ENCODE results near the gene SEC63. TPM values are rescaled to one million over a fixed set of nuclear protein-coding genes. Genes with fewer than 3 reads are reported as not detected.

The SEC63 gene
- total RNA-seq, 2 experiments from 2014 or later, result 13.0 to 139 TPM

GRCh38 chr6:107957308-107957908, 600 bp downstream of the SEC63 start:
- ChIA-PET CTCF (ENCODE audit: unreplicated experiment) (interaction anchor here (0.9 to 1.0 kb wide), 2 partner anchors 50 to 90 kb away, joined by 3 to 4 read pairs; no protein-coding TSS in a partner anchor), POLR2A (interaction anchor here (0.6 to 2.7 kb wide), 7 partner anchors 11 to 118 kb away, joined by 3 to 8 read pairs (median 3); no protein-coding TSS in a partner anchor)
- TF ChIP-seq EZH2phosphoT487 (IDR thresholded peaks at IDR 0.05; ENCODE audit: borderline replicate concordance, low read depth, low read length), result no peak
- TF ChIP-seq, protein P1, sequence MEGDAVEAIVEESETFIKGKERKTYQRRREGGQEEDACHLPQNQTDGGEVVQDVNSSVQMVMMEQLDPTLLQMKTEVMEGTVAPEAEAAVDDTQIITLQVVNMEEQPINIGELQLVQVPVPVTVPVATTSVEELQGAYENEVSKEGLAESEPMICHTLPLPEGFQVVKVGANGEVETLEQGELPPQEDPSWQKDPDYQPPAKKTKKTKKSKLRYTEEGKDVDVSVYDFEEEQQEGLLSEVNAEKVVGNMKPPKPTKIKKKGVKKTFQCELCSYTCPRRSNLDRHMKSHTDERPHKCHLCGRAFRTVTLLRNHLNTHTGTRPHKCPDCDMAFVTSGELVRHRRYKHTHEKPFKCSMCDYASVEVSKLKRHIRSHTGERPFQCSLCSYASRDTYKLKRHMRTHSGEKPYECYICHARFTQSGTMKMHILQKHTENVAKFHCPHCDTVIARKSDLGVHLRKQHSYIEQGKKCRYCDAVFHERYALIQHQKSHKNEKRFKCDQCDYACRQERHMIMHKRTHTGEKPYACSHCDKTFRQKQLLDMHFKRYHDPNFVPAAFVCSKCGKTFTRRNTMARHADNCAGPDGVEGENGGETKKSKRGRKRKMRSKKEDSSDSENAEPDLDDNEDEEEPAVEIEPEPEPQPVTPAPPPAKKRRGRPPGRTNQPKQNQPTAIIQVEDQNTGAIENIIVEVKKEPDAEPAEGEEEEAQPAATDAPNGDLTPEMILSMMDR (conservative IDR thresholded peaks at IDR 0.05; ENCODE audit: low read length), result 0 out of 2 replicates have a peak, but pooled peaks have one; percentile 31
- peak overlapping the region; percentile 98 for H3K4me3 ChIP-seq (ENCODE audit: low read depth, low read length, poor library complexity, severe bottlenecking)
- peaks cover 16% of the 10 kb centered on the region for H4K20me1 ChIP-seq (ENCODE audit: insufficient read depth, low read length)
- peak overlapping the region; percentile 95 for H3K4me2 ChIP-seq (ENCODE audit: low read length)
- BruUV-seq (replicated peaks), result no TSS peak
- peaks cover 29% of the 10 kb centered on the region for H3K4me1 ChIP-seq (ENCODE audit: insufficient read depth, low read length, poor library complexity, severe bottlenecking)
- peaks cover 47% of the 10 kb centered on the region for H3K79me2 ChIP-seq (ENCODE audit: insufficient read depth, low read depth, low read length)
- DNase-seq (ENCODE audit: low spot score), result peak; percentile 84
- no peaks in the 10 kb centered on the region for H3K9me2 ChIP-seq (ENCODE audit: insufficient read depth, low read length)
- peak overlapping the region; percentile 83 for H3K27ac ChIP-seq (ENCODE audit: low read depth, low read length, poor library complexity, severe bottlenecking)
- intact Hi-C loops (cut with micrococcal nuclease; ENCODE audit: unreplicated experiment), result loop anchor here (5.0 to 10.0 kb wide), 4 partner anchors 245 to 1135 kb away; partner anchors contain the start of genes BEND3, SESN1 and SNX3
- peaks cover 13% of the 10 kb centered on the region for H3K36me3 ChIP-seq (ENCODE audit: insufficient read depth, low read length)
- H3K9me3 ChIP-seq (ENCODE audit: low read length), result no peaks in the 10 kb centered on the region
- peak overlapping the region; percentile 43; the same call in 1 of the 2 replicates for H2AFZ ChIP-seq (ENCODE audit: low read length)

- peak overlapping the region; percentile 43; the same call in 1 of the 2 replicates for H2AFZ ChIP-seq (ENCODE audit: low read length)
These were observed 1.3 kb downstream of the SEC63 start for GRCh38 chr6:107956586-107957307.

More at GRCh38 chr6:107956586-107957307, 1.3 kb downstream of the SEC63 start:
- H3K4me2 ChIP-seq (ENCODE audit: low read length), result peak overlapping the region; percentile 95
- H3K27ac ChIP-seq (ENCODE audit: low read depth, low read length, poor library complexity, severe bottlenecking), result peak overlapping the region; percentile 83
- ChIA-PET POLR2A (interaction anchor here (0.6 to 2.7 kb wide), 6 partner anchors 10 to 601 kb away, joined by 3 to 8 read pairs (median 4); no protein-coding TSS in a partner anchor), CTCF (ENCODE audit: unreplicated experiment) (interaction anchor here (0.6 to 1.0 kb wide), 2 partner anchors 90 to 467 kb away, joined by 3 read pairs; no protein-coding TSS in a partner anchor)
- peaks cover 16% of the 10 kb centered on the region for H4K20me1 ChIP-seq (ENCODE audit: insufficient read depth, low read length)
- peaks cover 53% of the 10 kb centered on the region for H3K79me2 ChIP-seq (ENCODE audit: insufficient read depth, low read depth, low read length)
- BruUV-seq (replicated peaks), result TSS peak; percentile 63
- intact Hi-C loops (cut with micrococcal nuclease; ENCODE audit: unreplicated experiment), result loop anchor here (5.0 to 10.0 kb wide), 4 partner anchors 244 to 1136 kb away; partner anchors contain the start of genes BEND3, SESN1 and SNX3
- peaks cover 18% of the 10 kb centered on the region for H3K36me3 ChIP-seq (ENCODE audit: insufficient read depth, low read length)
- H3K9me2 ChIP-seq (ENCODE audit: insufficient read depth, low read length), result no peaks in the 10 kb centered on the region
- no peaks in the 10 kb centered on the region for H3K9me3 ChIP-seq (ENCODE audit: low read length)
- TF ChIP-seq, protein P1 (conservative IDR thresholded peaks at IDR 0.05; ENCODE audit: low read length), result no peak
- no peak for TF ChIP-seq EZH2phosphoT487 (IDR thresholded peaks at IDR 0.05; ENCODE audit: borderline replicate concordance, low read depth, low read length)
- H3K4me1 ChIP-seq (ENCODE audit: insufficient read depth, low read length, poor library complexity, severe bottlenecking), result peaks cover 29% of the 10 kb centered on the region
- peak; percentile 44 for DNase-seq (ENCODE audit: low spot score)
- peak overlapping the region; percentile 98 for H3K4me3 ChIP-seq (ENCODE audit: low read depth, low read length, poor library complexity, severe bottlenecking)
